Heart left ventricle (tissue), 16 donors: ENCODE results near the gene FAM3D. TPM values are rescaled to one million over a fixed set of nuclear protein-coding genes. Genes with fewer than 3 reads are reported as not detected.

Experiments used
- ATAC-seq, 4 donors: fragments of 200-7000 bp; cut with Tn5 transposase; one replicate each; pipeline ENCODE4 v1.9.1; 2020 to 2022; ENCODE audit warnings: moderate library complexity in 4 of 4, mild to moderate bottlenecking in 3 of 4, moderate number of reproducible peaks in 1 of 4
- DNase-seq, 5 donors: peaks; one replicate each; pipeline ENCODE4 v3.0.0-alpha.2; 2020
- H3K27ac ChIP-seq, 12 donors: fragments of 200-600 bp; sonication (generic) in 4 of 12; one replicate each; pipeline versions ENCODE4 v1.5.0 to v1.8.0; 2016 to 2022; ENCODE audit warnings: mild to moderate bottlenecking in 2 of 12
- H3K27me3 ChIP-seq, 9 donors: fragments of 200-600 bp; sonication (generic) in 2 of 9; one replicate each; pipeline versions ENCODE4 v1.5.1 to v1.8.0; 2016 to 2022; ENCODE audit warnings: mild to moderate bottlenecking in 3 of 9
- H3K36me3 ChIP-seq, 9 donors: fragments of 200-600 bp; sonication (generic) in 2 of 9; one replicate each; pipeline versions ENCODE4 v1.5.0 to v1.8.0; 2018 to 2022; ENCODE audit warnings: mild to moderate bottlenecking in 2 of 9
- H3K4me1 ChIP-seq, 12 donors: fragments of 200-600 bp; sonication (generic) in 4 of 12; one replicate each; pipeline versions ENCODE4 v1.5.0 to v1.8.0; 2016 to 2022; ENCODE audit warnings: mild to moderate bottlenecking in 3 of 12
- H3K4me3 ChIP-seq, 12 donors: fragments of 200-600 bp; sonication (generic) in 4 of 12; one replicate each; pipeline versions ENCODE4 v1.5.0 to v1.8.0; 2017 to 2022; ENCODE audit warnings: mild to moderate bottlenecking in 9 of 12, moderate library complexity in 4 of 12
- H3K9me3 ChIP-seq, 12 donors: fragments of 200-600 bp; sonication (generic) in 4 of 12; one replicate each; pipeline versions ENCODE4 v1.5.0 to v1.8.0; 2016 to 2022; ENCODE audit warnings: mild to moderate bottlenecking in 1 of 12
- CTCF ChIP-seq, 12 donors: fragments of 200-600 bp; sonication (generic) in 4 of 12; IDR thresholded peaks; one replicate each; pipeline versions ENCODE4 v1.5.0 to v1.8.0; 2018 to 2022; ENCODE audit warnings: antibody characterized with exemption in 12 of 12, mild to moderate bottlenecking in 5 of 12
- POLR2A ChIP-seq, 2 donors: fragments of 450-650 bp; IDR thresholded peaks; one replicate each; pipeline ENCODE4 v1.6.1; 2017; ENCODE audit warnings: antibody characterized with exemption in 2 of 2, mild to moderate bottlenecking in 2 of 2, moderate library complexity in 2 of 2
- WGBS, 4 donors: extraction: QIAGEN DNeasy Blood & Tissue Kit in 2 of 4; methylation state at CpG; one replicate each; pipeline versions ENCODE4 v1.1.5 to v1.1.7; 2013 to 2018; 5-methylcytosine and 5-hydroxymethylcytosine counted together
- intact Hi-C, 10 donors: fragments of 100-400 bp; cut with DNase I; formaldehyde crosslinking; loops; one replicate each; pipeline versions ENCODE4 v1.11.1 to v1.14.2; 2022
- polyA plus RNA-seq, 2 donors: library from polyadenylated mRNA; stranded (reverse); fragments of 200-250 nt; gene quantifications; one replicate each; pipeline ENCODE4 v1.2.3, GENCODE V29; 2013
- total RNA-seq, 9 donors: library from RNA; depleted of rRNA in 2 of 9; stranded (reverse); fragments of >200 nt in 2 of 9; fragmentation: NEBNext Ultra II Directional in 3 of 9; extraction: Animal tissue kit (Norgen Biotek cat#: 25700) in 3 of 9; gene quantifications; one replicate each; pipeline versions ENCODE4 v1.1.0 to v1.2.4, GENCODE V29; 2016 to 2023
- donor health status: ischemic (EF 13 %, LVEDD 7.1; RV severe dilation, severe dysfunction).
- donor health status: healthy with polysubstance abuse.
- donor health status: DM: no; HTN: yes; CAD: no.
- donor health status: DM: no; HTN: no; CAD: no.
- donor health status: ischemic (EF 25% LVEDD 6.9; RV normal size, moderate dysfunction).
- donor health status: ischemic (EF 25% LVEDD 5.7; RV mildly dilated, moderate dysfunction).
- donor health status: healthy.
- donor health status: DM: yes; HTN: yes; CAD: no.
- donor health status: ischemic (EF 35%, LVEDD 5.7; RV mildly dilated, moderate dysfunction).
- donor health status: nonischemic (EF 11% LVEDD 7.7; RV severe dilation, severe dysfunction).
- donor health status: DM: yes; HTN: yes; CAD: no.
- donor health status: PGD.
- donor health status: ischemic (EF 29% LVEDD 5.4; RV normal size, mild dysfunction).
- donor health status: nonischemic (EF 23%, LVEDD 6.1; RV moderate dilation, normal function).

The FAM3D gene
- total and polyA plus RNA-seq, 11 donors: 0.06 TPM; not detected in 10

GRCh38 chr3:58628823-58629562, 37.6 kb downstream of the FAM3D start:
- H3K27me3 ChIP-seq: no peaks in the 10 kb centered on the region
- H3K4me3 ChIP-seq: no peak overlapping the region
- peak in 3 of 5 donors; percentile 50 to 59 (median 56) for DNase-seq
- H3K36me3 ChIP-seq: no peaks in the 10 kb centered on the region
- TF ChIP-seq POLR2A (IDR thresholded peaks at IDR 0.05) (no peak), CTCF (IDR thresholded peaks at IDR 0.05) (no peak)
- intact Hi-C loops: loop anchor here in 8 of 10 donors (1.0 to 5.0 kb wide), 5 partner anchors 42 to 61 kb away; no protein-coding TSS in a partner anchor
- H3K27ac ChIP-seq: peak overlapping the region; percentile 35 to 92 (median 84)
- no peaks in the 10 kb centered on the region for H3K9me3 ChIP-seq
- H3K4me1 ChIP-seq: peaks cover 11 to 49% (median 29%) of the 10 kb centered on the region in 12 donors
- peak in 2 of 4 donors; percentile 27 to 45 for ATAC-seq
- 39 to 53% (median 45%) methylated on average over 13 of the region's 13 CpGs for WGBS, 4 donors

GRCh38 chr3:58627941-58628340, 38.6 kb downstream of the FAM3D start:
- Histone ChIP-seq H3K4me3 (no peak overlapping the region), H3K4me1 (peaks cover 11 to 53% (median 31%) of the 10 kb centered on the region in 12 donors), H3K27ac (peak overlapping the region; percentile 35 to 92 (median 84)), H3K27me3 (no peaks in the 10 kb centered on the region), H3K36me3 (no peaks in the 10 kb centered on the region), H3K9me3 (no peaks in the 10 kb centered on the region)
- intact Hi-C loops: loop anchor here in 7 of 10 donors (2.0 to 5.0 kb wide), 2 partner anchors 41 to 59 kb away; no protein-coding TSS in a partner anchor
- WGBS, 4 donors: 56 to 67% (median 59%) methylated on average over 6 of the region's 6 CpGs
- DNase-seq (no peak), ATAC-seq (no peak)
- TF ChIP-seq CTCF (IDR thresholded peaks at IDR 0.05) (no peak), POLR2A (IDR thresholded peaks at IDR 0.05) (no peak)

GRCh38 chr3:58627570-58627885, 39.0 kb downstream of the FAM3D start:
- WGBS, 4 donors: 30 to 67% (median 42%) methylated on average over 2 to 3 of the region's 3 CpGs
- peak; percentile 59 to 82 (median 74) for ATAC-seq
- TF ChIP-seq POLR2A (IDR thresholded peaks at IDR 0.05) (no peak), CTCF (IDR thresholded peaks at IDR 0.05) (no peak)
- Histone ChIP-seq H3K4me3 (peak overlapping the region in 11 of 12 donors; percentile 31 to 58 (median 48)), H3K27me3 (no peaks in the 10 kb centered on the region), H3K27ac (peak overlapping the region; percentile 72 to 92 (median 84)), H3K4me1 (peaks cover 11 to 56% (median 31%) of the 10 kb centered on the region in 12 donors), H3K36me3 (no peaks in the 10 kb centered on the region), H3K9me3 (no peaks in the 10 kb centered on the region)
- intact Hi-C loops: loop anchor here in 7 of 10 donors (5.0 kb wide), 1 partner anchor 40 kb away; no protein-coding TSS in a partner anchor
- peak in 4 of 5 donors; percentile 74 to 89 (median 82) for DNase-seq

- Histone ChIP-seq H3K27me3 (no peaks in the 10 kb centered on the region), H3K9me3 (no peaks in the 10 kb centered on the region), H3K27ac (peak overlapping the region; percentile 72 to 92 (median 84)), H3K4me3 (peak overlapping the region; percentile 31 to 58 (median 47)), H3K4me1 (peaks cover 11 to 58% (median 31%) of the 10 kb centered on the region in 12 donors), H3K36me3 (no peaks in the 10 kb centered on the region)
- DNase-seq (peak in 1 of 5 donors; percentile 63), ATAC-seq (peak; percentile 14 to 58 (median 36))
- WGBS, 4 donors: 61 to 73% (median 72%) methylated on average over 10 to 24 of the region's 24 CpGs
- TF ChIP-seq CTCF (IDR thresholded peaks at IDR 0.05): no peak
- no peak for TF ChIP-seq POLR2A (IDR thresholded peaks at IDR 0.05)
- intact Hi-C loops: loop anchor here in 7 of 10 donors (5.0 kb wide), 1 partner anchor 40 kb away; no protein-coding TSS in a partner anchor
Measured at GRCh38 chr3:58626841-58627569, 39.6 kb downstream of the FAM3D start.
